ENCODE data around the gene SERGEF.

The SERGEF gene

DNA sequence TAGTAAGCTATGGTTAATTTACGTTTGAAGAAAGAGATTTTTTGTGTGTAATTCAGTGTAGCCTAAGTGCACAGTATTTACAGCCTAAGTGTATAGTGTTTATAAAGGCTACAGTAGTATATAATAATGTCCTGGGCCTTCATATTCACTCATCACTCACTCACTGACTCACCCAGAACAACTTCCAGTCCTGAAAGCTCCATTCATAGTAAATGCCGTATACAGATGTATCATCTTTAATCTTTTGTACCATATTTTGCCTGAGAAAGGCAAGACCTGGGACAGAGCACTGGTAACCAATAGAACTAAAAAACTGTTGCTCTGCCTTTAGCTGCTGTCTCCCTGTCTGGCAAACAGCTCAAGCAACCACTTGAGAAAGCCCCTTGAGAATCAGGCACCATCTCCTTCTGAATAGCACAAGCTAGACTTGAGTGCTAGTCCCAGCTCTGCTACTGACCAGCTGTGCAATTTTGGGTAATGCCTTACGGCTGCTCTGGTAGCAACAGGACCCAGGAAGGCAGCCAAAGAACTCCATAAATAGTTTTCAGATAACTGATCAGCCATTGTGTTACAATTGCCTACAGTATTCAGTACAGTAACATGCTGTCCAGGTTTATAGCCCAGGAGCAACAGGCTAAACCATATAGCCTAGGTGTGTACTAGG is 146.9 kb downstream of the SERGEF start:
- TF ChIP-seq, protein P1, sequence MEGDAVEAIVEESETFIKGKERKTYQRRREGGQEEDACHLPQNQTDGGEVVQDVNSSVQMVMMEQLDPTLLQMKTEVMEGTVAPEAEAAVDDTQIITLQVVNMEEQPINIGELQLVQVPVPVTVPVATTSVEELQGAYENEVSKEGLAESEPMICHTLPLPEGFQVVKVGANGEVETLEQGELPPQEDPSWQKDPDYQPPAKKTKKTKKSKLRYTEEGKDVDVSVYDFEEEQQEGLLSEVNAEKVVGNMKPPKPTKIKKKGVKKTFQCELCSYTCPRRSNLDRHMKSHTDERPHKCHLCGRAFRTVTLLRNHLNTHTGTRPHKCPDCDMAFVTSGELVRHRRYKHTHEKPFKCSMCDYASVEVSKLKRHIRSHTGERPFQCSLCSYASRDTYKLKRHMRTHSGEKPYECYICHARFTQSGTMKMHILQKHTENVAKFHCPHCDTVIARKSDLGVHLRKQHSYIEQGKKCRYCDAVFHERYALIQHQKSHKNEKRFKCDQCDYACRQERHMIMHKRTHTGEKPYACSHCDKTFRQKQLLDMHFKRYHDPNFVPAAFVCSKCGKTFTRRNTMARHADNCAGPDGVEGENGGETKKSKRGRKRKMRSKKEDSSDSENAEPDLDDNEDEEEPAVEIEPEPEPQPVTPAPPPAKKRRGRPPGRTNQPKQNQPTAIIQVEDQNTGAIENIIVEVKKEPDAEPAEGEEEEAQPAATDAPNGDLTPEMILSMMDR (IDR thresholded peaks at IDR 0.05; ENCODE audit: low read depth, low read length, missing control alignments): no peak
- H3K4me3 ChIP-seq (ENCODE audit: low read depth, low read length): no peak overlapping the region
- in situ Hi-C loops (cut with HindIII; ENCODE audit: low sequenced_read_pairs): no loop called here
- DNase-seq (ENCODE audit: low read depth): no peak

DNA sequence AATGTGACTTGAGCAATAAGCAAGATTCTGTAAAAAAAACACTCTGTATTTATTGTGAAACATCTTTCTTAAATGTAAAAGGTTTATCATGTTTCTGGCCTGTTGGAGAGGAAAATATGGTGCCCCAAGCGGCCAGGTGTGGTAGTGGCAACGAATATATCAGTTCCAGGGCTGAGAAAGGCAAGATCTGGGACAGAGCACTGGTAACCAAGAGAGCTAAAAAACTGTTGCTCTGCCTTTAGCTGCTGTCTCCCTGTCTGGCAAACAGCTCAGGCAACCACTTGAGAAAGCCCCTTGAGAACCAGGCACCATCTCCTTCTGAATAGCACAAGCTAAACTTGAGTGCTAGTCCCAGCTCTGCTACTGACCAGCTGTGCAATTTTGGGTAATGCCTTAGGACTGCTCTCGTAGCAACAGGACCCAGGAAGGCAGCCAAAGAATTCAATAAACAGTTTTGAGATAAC is 148.3 kb downstream of the SERGEF start:
- no peak overlapping the region for H3K4me3 ChIP-seq (ENCODE audit: low read depth, low read length)
- DNase-seq (ENCODE audit: low read depth): no peak
- TF ChIP-seq, protein P1 (IDR thresholded peaks at IDR 0.05; ENCODE audit: low read depth, low read length, missing control alignments): peak; percentile 56
- in situ Hi-C loops (cut with HindIII; ENCODE audit: low sequenced_read_pairs): no loop called here

DNA sequence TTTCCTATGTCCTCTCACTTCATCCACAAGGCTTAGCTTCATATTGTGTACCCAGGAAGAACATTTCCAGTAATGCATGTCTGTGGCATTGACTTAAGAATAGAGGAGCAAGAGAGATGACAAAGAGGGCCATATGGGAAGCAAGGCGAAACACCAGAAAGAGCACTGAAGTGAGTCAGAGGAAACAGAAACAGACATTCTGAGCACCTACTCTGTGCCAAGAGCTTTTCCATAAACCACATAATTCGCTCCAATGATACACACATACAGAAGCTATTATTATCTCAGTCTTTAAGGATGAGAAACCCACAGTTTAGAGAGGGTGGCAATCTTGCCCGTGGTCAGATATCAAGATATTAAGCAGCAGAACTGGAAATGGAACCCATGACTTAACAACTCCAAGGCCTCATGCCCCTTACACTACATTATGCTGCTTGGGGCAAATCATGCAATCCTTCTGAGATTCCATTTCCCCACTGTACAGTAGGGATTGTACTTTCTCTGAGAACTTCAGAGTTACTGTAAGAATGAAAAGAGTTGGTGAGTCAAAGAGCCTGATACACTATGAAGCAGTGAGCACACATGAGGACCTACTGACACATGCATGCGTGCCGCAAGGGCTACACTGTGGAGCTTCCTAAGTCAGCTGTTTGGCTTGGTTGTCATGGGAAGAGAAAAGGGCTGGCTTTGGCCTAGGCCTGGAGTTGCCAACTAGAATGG is 151.7 kb downstream of the SERGEF start:
- in situ Hi-C loops (cut with HindIII; ENCODE audit: low sequenced_read_pairs): no loop called here
- H3K4me3 ChIP-seq (ENCODE audit: low read depth, low read length): no peak overlapping the region
- no peak for DNase-seq (ENCODE audit: low read depth)
- TF ChIP-seq, protein P1 (IDR thresholded peaks at IDR 0.05; ENCODE audit: low read depth, low read length, missing control alignments): no peak

DNA sequence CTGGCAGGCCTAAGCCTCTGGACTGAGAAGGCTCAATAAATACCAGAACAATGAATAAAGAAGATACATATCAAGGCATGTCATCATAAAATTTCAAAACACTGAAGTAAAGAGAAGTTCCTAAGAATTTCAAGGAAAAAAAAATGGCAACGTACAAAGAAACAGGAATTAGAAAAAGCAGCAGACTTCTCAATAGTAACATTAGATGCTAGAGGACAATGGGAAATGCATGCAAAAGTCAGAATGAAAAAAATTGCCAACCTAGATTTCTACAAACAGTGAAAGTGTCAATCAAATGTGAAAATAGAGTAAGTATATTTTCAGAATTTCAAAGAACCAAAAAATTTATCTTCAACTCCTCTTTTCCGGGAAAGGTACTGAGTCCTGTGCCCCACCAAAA is 153.3 kb downstream of the SERGEF start:
- in situ Hi-C loops (cut with HindIII; ENCODE audit: low sequenced_read_pairs): no loop called here
- TF ChIP-seq, protein P1 (IDR thresholded peaks at IDR 0.05; ENCODE audit: low read depth, low read length, missing control alignments): no peak
- no peak for DNase-seq (ENCODE audit: low read depth)
- no peak overlapping the region for H3K4me3 ChIP-seq (ENCODE audit: low read depth, low read length)

DNA sequence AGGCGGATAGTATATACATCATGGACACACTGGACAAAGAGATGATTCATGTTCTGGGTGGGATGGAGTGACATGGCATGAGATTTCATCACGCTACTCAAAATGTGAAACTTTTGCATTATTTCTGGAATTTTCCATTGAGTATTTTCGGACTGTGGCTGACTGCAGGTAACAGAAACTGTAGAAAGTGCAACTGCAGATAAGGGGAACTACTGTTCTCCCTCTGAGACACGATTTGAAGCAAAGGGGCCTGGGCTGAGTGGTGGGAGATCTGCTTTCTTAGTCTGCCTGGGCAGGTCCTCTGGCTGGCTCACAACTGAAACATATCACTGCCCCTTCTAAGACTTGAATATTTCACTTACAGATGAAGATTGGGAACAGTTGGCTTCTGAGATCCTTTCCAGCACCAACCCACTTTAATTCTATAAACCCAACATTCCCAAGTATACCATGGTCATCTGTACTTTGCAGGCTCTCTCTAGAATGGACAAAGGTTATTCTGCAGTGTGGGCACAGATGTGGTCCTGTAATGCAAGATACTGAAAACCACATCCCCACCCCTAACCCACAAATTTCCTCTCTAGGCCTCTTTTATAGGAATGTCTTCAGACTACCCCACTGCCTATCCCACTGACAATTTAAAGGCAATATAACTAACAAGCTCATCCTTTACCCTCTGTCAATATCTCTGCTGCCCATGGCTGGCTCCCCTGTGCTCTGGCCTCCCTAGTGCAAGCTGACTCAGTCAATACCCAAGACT is 157.1 kb downstream of the SERGEF start:
- TF ChIP-seq, protein P1 (IDR thresholded peaks at IDR 0.05; ENCODE audit: low read depth, low read length, missing control alignments): no peak
- in situ Hi-C loops (cut with HindIII; ENCODE audit: low sequenced_read_pairs): no loop called here
- no peak overlapping the region for H3K4me3 ChIP-seq (ENCODE audit: low read depth, low read length)
- DNase-seq (ENCODE audit: low read depth): no peak

DNA sequence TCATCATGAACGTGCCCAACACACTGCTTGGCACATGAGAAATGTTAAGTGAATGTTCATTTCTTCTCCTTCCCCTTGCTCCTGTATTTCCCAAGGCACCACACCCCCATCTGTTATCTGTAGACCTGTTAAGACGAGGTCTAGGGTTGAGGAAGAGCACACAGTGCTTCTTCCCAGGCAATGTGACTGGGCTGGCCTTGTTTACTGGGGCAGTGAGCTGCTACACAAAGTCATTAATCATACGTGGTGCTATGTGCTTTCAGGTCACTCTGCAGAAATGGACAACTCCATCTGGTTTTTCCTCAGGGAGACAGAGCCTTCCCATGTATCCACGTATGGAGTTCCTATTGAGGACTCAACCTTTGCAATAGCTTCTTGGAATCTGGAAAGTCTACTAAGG is 159.6 kb downstream of the SERGEF start:
- no peak overlapping the region for H3K4me3 ChIP-seq (ENCODE audit: low read depth, low read length)
- TF ChIP-seq, protein P1 (IDR thresholded peaks at IDR 0.05; ENCODE audit: low read depth, low read length, missing control alignments): no peak
- no peak for DNase-seq (ENCODE audit: low read depth)
- in situ Hi-C loops (cut with HindIII; ENCODE audit: low sequenced_read_pairs): no loop called here
